Stimulated activated CD8-positive, alpha-beta memory T cell treated with anti-CD3 and anti-CD28 coated beads, Interleukin-4, amount 100 ng/mL, for 48 hours (primary cell): ENCODE results near the gene GALP.
"Not testable (repeated sequence)": the region's sequence is repeated elsewhere in the genome, so short reads cannot be mapped to it uniquely, and the experiment has no call there.

Experiments
- DNase-seq: peaks from one replicate; pipeline ENCODE4 v3.0.0-alpha.2; 2020

GALP gene

DNA sequence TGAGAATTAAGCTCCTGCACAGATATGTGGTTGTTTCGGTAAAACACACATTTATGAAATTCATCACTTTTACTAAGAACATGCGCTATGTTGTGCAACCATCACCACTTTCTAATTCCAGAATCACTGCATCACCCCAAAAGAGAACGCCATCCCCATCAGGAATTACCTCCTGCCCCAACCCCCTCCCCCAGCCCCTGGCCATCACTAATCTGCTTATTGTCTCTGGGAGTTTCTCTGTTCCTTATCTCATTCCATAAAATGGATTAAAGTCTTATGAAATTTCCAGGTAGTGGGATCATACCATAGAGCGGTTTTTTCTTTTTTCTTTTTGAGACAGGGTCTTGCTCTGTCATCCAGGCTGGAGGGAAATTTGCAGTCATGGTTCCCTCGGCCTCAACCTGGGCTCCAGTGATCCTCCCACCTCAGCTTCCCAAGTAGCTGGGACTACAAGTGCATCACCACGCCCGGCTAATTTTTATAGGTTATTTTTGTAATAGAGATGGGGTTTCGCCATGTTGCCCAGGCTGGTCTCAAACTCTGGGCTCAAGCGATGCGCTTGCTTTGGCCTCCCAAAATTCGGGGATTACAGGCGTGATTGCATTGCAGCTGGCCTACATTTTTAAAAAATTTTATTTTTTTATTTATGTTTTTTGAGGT lies 18.3 kb downstream of the GALP start:
- DNase-seq, result no peak

GRCh38 chr19:56197646-56198045 lies 21.8 kb downstream of the GALP start, which contains the start of gene ZSCAN5B:
ZSCAN5B (minus strand) TSS chr19:56197783; CDS start chr19:56193052, 4,731 bp downstream.
- not testable (repeated sequence) for DNase-seq

- no peak for DNase-seq
These were observed 23.9 kb downstream of the GALP start for GRCh38 chr19:56199687-56200086.

DNA sequence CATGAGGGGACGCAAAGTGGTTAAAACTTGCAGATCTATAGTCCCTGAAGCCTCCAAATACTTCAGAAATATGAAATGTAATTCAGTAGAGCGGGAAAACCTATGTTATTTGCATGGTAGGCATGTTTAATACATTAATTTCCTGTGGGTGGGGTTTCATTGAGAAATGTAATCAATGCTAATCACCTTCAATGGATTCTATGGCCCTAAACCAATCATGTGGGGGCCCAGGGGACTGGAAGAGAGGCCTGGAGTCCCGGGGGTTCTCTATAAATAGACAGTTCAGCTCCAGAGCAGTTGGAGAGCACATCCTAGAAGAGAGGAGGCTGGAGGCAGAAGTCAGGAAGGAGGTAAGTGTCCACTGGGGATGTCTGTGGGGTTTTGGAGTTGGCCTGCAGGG lies 26.2 kb downstream of the GALP start, which contains the start of gene ZSCAN5C:
Gene ZSCAN5C (plus strand): TSS at position 301 of the 400 bp plus-strand sequence. CDS start 3,641 bp downstream, outside the sequence.
- DNase-seq, result no peak

DNA sequence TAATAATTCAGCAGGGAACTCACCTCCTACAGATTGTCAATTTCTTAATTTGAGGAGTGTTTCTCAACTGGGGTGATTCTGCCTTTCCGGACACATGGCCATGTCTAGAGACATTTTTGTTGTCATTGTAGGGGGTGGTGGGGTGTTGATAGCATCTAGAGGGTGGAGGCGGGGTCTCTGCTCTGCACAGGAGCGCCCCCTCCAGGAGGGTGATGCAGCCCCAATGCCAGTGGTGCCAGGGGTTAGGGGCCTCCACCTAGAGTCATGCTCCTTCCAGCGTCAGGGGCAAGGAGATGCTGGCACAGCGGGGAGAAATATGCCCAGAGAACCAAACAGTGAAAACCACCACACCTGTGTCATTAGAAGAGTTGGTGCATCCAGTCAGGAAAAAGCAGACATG lies 31.8 kb downstream of the GALP start:
- not testable (repeated sequence) for DNase-seq

DNA sequence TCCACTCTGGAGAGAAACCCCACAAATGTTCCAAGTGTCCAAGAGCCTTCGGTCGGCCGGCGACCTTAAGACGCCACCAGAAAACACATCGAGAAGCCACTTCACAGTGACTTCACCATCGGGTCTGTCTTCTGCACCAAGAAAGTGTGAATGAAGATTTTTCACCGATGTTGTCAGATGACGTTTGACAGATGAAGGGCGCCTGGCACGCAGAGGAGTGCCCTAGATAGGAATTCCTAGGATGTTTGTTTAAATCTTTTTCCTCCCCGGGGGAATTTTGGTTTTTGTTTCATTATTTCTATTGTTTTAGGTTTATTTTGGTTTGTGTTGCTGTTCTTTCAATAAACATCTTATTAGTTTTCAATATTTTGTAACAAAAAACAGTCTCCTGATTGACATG lies 33.3 kb downstream of the GALP start:
- DNase-seq, result no peak

GRCh38 chr19:56210036-56210435 lies 34.2 kb downstream of the GALP start:
- not testable (repeated sequence) for DNase-seq

DNA sequence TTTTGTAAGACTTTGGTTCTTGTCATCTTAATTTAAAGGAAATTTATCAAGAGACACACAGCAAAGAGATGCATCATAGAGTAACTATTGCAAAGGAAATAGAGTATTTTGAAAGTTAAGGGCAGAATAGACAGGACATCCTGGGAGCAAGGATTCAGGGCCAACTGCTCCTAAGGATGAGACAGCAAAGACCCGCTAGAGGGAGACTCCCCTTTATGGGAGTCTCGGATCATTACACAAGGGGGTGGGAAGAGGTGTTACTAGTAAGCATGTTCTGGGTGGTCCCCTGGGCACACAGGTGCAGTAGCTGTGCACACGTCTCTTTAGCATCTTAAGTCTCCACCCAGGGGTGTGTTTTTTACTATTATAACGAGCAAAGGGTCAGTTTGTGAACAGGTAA lies 35.9 kb downstream of the GALP start:
- DNase-seq, result no peak

- DNase-seq, result no peak
These were observed 41.5 kb downstream of the GALP start for GRCh38 chr19:56217039-56217949.

DNA sequence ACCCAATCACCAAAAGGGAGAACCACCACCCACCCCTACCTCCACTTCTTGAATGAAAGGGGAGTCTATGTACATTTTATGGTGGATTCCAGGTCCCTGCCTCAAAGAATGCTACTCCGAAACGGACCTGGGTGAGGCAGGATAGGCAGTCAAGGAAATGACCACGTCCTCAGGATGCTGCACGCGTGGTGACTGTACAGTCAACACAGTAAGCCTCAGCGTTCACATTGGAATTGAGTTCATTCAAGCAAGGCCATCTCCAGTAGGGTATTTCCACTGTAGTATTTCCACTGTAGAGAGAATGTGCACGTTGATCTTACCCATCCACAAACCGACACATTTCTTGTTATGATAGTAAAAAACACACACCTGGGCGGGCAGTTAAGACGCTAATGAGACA lies 43.2 kb downstream of the GALP start:
- no peak for DNase-seq

DNA sequence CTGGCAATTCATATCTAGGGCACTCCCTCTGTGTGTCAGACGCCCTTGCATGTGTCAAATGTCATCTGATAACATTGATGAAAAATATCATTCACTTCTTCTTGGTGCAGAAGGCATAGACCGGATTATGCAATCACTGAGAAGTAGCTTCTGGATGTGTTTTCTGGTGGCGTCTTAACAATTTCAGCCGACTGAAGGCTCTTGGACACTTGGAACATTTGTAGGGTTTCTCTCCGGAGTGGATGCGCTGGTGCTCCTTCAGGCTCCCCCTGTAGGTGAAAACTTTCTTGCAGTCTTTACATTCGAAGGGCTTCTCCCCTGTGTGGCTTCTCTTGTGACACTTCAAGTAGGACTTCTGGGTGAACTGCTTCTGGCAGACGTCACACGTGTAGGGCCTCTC lies 45.6 kb downstream of the GALP start:
- not testable (repeated sequence) for DNase-seq

GRCh38 chr19:56221851-56222250 lies 46.0 kb downstream of the GALP start:
- DNase-seq, result no peak

GRCh38 chr19:56222901-56223300 lies 47.1 kb downstream of the GALP start:
- no peak for DNase-seq

DNA sequence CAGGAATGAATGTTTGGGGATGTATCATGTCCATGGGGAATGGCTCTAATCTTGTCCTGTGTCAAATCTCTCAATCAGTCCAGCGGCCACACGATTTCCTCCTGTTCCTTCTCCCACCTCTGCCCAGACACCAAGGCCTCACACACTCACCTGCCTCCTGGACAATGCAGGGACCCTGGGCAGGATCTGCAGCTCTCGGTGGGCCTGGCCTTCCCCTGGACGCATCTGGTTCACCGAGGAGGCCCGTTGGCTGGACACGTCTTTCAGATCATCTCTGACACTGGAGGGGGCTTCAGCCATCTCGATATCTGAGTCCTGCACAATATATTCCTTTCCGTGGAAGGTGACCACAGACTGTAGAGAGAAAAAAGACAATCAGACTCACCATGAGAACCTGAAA lies 47.7 kb downstream of the GALP start:
- DNase-seq, result no peak
